A673 (cell line): ENCODE data around the gene SIGLEC10. TPM values are rescaled to one million over a fixed set of nuclear protein-coding genes. Genes with fewer than 3 reads are reported as not detected.
"Not testable (repeated sequence)": the region's sequence is repeated elsewhere in the genome, so short reads cannot be mapped to it uniquely, and the experiment has no call there.

Experiments
- BruUV-seq: library from RNA; stranded (reverse); fragments of 400-500 nt; replicated peaks from 2 replicates; lab custom pipeline; 2021; lab: Mats Ljungman, UMichigan
- CTCF ChIA-PET: fragments of 300-600 bp; sonication (Branson Sonifier 250); formaldehyde crosslinking; loops from one replicate; lab custom pipeline; 2022; ENCODE audit warnings: antibody characterized with exemption; lab: Charles Lee
- POLR2A ChIA-PET: fragments of 300-600 bp; sonication (Branson Sonifier 250); formaldehyde crosslinking; loops from one replicate; lab custom pipeline; 2022; ENCODE audit warnings: antibody characterized with exemption; ENCODE audit not compliant: low non-redundant PET; lab: Charles Lee
- DNase-seq: peaks from one replicate; pipeline ENCODE4 v3.0.0-alpha.2; 2015; ENCODE audit warnings: low spot score
- H3K27ac ChIP-seq: fragments of 200-600 bp; sonication (generic); 2 replicates; pipeline ENCODE4 v1.5.1; 2016; ENCODE audit warnings: mixed run types, low read depth, mild to moderate bottlenecking, mixed read lengths, antibody characterized with exemption, low read length; ENCODE audit not compliant: poor library complexity, severe bottlenecking
- H3K27me3 ChIP-seq: fragments of 200-600 bp; sonication (generic); replicated peaks from 2 replicates; pipeline ENCODE4 v1.6.1; 2017; ENCODE audit warnings: mixed run types, low read depth, mild to moderate bottlenecking, mixed read lengths, antibody characterized with exemption, low read length; ENCODE audit not compliant: insufficient read depth, poor library complexity
- H3K36me3 ChIP-seq: fragments of 200-600 bp; sonication (generic); 2 replicates; pipeline ENCODE4 v1.6.1; 2016; ENCODE audit warnings: mixed run types, mild to moderate bottlenecking, mixed read lengths, antibody characterized with exemption, low read length; ENCODE audit not compliant: insufficient read depth, poor library complexity, severe bottlenecking
- H3K4me1 ChIP-seq: fragments of 200-600 bp; sonication (generic); 2 replicates; pipeline ENCODE4 v1.6.1; 2017; ENCODE audit warnings: mixed run types, mild to moderate bottlenecking, mixed read lengths, antibody characterized with exemption, low read length; ENCODE audit not compliant: insufficient read depth, poor library complexity, severe bottlenecking
- H3K4me3 ChIP-seq: fragments of 200-600 bp; sonication (generic); 2 replicates; pipeline ENCODE4 v1.5.1; 2016; ENCODE audit warnings: low read depth, mixed run types, mild to moderate bottlenecking, mixed read lengths, low read length; ENCODE audit not compliant: poor library complexity, severe bottlenecking
- H3K9me3 ChIP-seq: fragments of 200-600 bp; sonication (generic); 2 replicates; pipeline ENCODE4 v1.6.1; 2016; ENCODE audit warnings: mixed run types, low read depth, mild to moderate bottlenecking, mixed read lengths, antibody characterized with exemption, low read length; ENCODE audit not compliant: poor library complexity, severe bottlenecking
- EZH2 ChIP-seq: fragments of 200-600 bp; sonication (generic); IDR thresholded peaks from 2 replicates; pipeline ENCODE4 v1.6.1; 2017; ENCODE audit warnings: borderline replicate concordance, low read depth, mild to moderate bottlenecking, mixed read lengths, antibody characterized with exemption, low read length; ENCODE audit not compliant: poor library complexity, severe bottlenecking
- intact Hi-C: fragments of 100-400 bp; cut with micrococcal nuclease; formaldehyde crosslinking; loops from one replicate; pipeline ENCODE4 v1.10.0; 2022; ENCODE audit not compliant: unreplicated experiment
- total RNA-seq: library from RNA; stranded (reverse); gene quantifications from 2 replicates; pipeline ENCODE4 v1.2.3, GENCODE V29; 2021
- TF ChIP-seq, protein P1 (sequence below): fragments of 300-800, 200-600 bp; sonication (generic); conservative IDR thresholded peaks from 2 replicates; pipeline ENCODE4 v1.5.1; 2017; ENCODE audit warnings: low read depth, mild to moderate bottlenecking, antibody characterized with exemption, low read length, moderate library complexity, mixed read lengths

The SIGLEC10 gene
- total RNA-seq, 1 experiment from 2014 or later, result not detected

GRCh38 chr19:51422053-51422448 lies 4.6 kb upstream of the SIGLEC10 start:
- intact Hi-C loops, result no loop called here
- Histone ChIP-seq H3K4me1 (no peaks in the 10 kb centered on the region), H3K27me3 (peaks cover 17% of the 10 kb centered on the region), H3K9me3 (no peaks in the 10 kb centered on the region), H3K27ac (no peak overlapping the region), H3K36me3 (no peaks in the 10 kb centered on the region), H3K4me3 (no peak overlapping the region)
- no TSS peak for BruUV-seq
- peak; percentile 85 for DNase-seq
- no peak for TF ChIP-seq EZH2
- TF ChIP-seq, protein P1, sequence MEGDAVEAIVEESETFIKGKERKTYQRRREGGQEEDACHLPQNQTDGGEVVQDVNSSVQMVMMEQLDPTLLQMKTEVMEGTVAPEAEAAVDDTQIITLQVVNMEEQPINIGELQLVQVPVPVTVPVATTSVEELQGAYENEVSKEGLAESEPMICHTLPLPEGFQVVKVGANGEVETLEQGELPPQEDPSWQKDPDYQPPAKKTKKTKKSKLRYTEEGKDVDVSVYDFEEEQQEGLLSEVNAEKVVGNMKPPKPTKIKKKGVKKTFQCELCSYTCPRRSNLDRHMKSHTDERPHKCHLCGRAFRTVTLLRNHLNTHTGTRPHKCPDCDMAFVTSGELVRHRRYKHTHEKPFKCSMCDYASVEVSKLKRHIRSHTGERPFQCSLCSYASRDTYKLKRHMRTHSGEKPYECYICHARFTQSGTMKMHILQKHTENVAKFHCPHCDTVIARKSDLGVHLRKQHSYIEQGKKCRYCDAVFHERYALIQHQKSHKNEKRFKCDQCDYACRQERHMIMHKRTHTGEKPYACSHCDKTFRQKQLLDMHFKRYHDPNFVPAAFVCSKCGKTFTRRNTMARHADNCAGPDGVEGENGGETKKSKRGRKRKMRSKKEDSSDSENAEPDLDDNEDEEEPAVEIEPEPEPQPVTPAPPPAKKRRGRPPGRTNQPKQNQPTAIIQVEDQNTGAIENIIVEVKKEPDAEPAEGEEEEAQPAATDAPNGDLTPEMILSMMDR, result peak; percentile 97
- POLR2A ChIA-PET, result interaction anchor here (0.7 kb wide), 1 partner anchor 511 kb away, joined by 26 read pairs; the partner anchor contains the start of gene KLK4
- CTCF ChIA-PET, result interaction anchor here (0.7 to 1.8 kb wide), 3 partner anchors 14 to 238 kb away, joined by 3 to 13 read pairs (median 3); no protein-coding TSS in a partner anchor

GRCh38 chr19:51421229-51422052 lies 4.0 kb upstream of the SIGLEC10 start:
- Histone ChIP-seq H3K36me3 (no peaks in the 10 kb centered on the region), H3K4me1 (no peaks in the 10 kb centered on the region), H3K27ac (no peak overlapping the region), H3K9me3 (no peaks in the 10 kb centered on the region), H3K4me3 (no peak overlapping the region), H3K27me3 (peaks cover 20% of the 10 kb centered on the region)
- ChIA-PET POLR2A (no interaction called here), CTCF (interaction anchor here (1.4 to 1.8 kb wide), 2 partner anchors 14 to 235 kb away, joined by 3 to 13 read pairs; no protein-coding TSS in a partner anchor)
- intact Hi-C loops, result no loop called here
- no TSS peak for BruUV-seq
- TF ChIP-seq EZH2, result no peak
- TF ChIP-seq, protein P1, result no peak
- DNase-seq, result no peak

DNA sequence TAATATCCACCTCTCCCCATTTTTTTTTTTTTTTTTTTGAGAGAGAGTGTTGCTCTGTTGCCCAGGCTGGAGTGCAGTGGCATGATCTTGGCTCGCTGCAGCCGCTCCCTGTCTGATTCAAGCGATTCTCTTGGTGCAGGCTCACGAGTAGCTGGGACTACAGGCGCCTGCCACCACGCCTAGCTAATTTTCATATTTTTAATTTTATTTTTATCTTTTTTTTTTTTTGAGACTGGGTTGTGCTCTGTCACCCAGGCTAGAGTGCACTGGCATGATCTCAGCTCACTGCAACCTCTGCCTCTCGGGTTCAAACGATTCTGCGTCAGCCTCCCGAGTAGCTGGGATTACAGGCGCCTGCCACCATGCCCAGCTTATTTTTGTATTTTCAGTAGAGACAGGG lies 3.1 kb upstream of the SIGLEC10 start:
- BruUV-seq, H3K4me1 ChIP-seq, POLR2A ChIA-PET, H3K27ac ChIP-seq, H3K4me3 ChIP-seq, intact Hi-C loops, DNase-seq, H3K36me3 ChIP-seq, H3K9me3 ChIP-seq: not testable (repeated sequence)
- CTCF ChIA-PET, result interaction anchor here (1.4 to 1.8 kb wide), 2 partner anchors 13 to 236 kb away, joined by 3 to 13 read pairs; no protein-coding TSS in a partner anchor
- H3K27me3 ChIP-seq, result peaks cover 13% of the 10 kb centered on the region
